Measurements from ENCODE around the gene LRRC2.

LRRC2 gene

DNA sequence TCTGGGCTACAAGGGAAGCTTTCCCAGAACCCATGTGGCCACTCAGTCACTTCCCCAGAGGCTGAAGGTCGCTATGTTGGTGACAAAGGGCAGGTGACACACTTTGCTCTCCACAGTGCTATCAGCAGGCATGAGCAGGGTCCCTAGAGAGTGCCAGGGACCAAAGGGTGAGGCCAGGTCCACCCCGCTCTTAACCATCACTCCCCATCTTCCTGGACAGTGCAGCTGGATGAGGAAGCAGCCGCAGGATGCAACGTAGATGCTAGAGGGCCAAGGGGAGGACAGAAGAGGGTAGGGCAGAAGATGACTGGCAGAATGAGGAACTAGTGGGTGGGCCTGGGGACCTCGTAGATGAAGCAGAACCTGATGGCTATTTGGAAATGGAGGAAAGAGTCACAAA is 87.8 kb downstream of the LRRC2 start:
- TF ChIP-seq, protein P1, sequence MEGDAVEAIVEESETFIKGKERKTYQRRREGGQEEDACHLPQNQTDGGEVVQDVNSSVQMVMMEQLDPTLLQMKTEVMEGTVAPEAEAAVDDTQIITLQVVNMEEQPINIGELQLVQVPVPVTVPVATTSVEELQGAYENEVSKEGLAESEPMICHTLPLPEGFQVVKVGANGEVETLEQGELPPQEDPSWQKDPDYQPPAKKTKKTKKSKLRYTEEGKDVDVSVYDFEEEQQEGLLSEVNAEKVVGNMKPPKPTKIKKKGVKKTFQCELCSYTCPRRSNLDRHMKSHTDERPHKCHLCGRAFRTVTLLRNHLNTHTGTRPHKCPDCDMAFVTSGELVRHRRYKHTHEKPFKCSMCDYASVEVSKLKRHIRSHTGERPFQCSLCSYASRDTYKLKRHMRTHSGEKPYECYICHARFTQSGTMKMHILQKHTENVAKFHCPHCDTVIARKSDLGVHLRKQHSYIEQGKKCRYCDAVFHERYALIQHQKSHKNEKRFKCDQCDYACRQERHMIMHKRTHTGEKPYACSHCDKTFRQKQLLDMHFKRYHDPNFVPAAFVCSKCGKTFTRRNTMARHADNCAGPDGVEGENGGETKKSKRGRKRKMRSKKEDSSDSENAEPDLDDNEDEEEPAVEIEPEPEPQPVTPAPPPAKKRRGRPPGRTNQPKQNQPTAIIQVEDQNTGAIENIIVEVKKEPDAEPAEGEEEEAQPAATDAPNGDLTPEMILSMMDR (IDR thresholded peaks at IDR 0.05): no peak
- H3K4me3 ChIP-seq: no peak overlapping the region
- DNase-seq (ENCODE audit: low spot score): peak; percentile 36
- H3K27ac ChIP-seq: no peak overlapping the region

DNA sequence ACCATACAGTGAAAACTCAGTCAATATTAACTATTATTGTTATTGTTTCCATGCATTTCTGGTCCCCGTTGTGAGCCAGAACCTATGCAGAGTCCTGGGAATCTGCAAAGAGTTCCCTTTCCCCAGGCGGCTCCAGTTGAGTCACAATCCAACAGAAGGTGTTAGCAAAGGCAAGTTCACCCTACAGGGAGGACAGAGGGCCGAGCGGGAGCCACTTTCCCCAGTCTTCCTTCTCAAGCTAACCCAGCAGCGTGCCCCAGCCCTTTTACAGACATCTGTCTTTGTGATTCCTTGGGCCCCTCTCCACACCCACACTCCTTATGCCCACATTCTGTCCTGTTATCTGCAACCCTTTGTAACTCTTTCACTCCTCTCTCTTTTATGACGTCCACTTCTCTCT is 88.3 kb downstream of the LRRC2 start:
- TF ChIP-seq, protein P1 (IDR thresholded peaks at IDR 0.05): no peak
- peak; percentile 5 for DNase-seq (ENCODE audit: low spot score)
- no peak overlapping the region for H3K4me3 ChIP-seq
- no peak overlapping the region for H3K27ac ChIP-seq

DNA sequence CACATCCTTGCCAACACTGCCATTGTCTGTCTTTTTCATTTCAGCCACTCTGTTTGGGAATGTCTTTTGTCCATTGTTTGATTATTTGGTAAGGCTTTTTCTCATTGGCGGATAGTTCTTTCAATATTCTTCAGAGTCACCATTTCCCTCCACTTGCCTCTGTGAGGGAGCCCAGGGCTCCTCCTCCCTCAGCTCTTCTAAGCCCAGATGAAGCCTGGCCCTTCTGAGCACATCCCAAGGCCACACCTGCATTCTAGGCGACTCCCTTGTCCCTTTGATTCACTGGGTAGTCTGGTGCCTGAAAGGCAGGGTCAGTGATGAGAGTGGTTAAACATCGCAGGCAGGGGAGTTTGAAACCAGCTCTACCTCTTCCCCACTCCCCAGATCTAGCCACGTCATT is 89.0 kb downstream of the LRRC2 start:
- H3K4me3 ChIP-seq: no peak overlapping the region
- H3K27ac ChIP-seq: no peak overlapping the region
- DNase-seq (ENCODE audit: low spot score): peak; percentile 54
- TF ChIP-seq, protein P1 (IDR thresholded peaks at IDR 0.05): no peak

DNA sequence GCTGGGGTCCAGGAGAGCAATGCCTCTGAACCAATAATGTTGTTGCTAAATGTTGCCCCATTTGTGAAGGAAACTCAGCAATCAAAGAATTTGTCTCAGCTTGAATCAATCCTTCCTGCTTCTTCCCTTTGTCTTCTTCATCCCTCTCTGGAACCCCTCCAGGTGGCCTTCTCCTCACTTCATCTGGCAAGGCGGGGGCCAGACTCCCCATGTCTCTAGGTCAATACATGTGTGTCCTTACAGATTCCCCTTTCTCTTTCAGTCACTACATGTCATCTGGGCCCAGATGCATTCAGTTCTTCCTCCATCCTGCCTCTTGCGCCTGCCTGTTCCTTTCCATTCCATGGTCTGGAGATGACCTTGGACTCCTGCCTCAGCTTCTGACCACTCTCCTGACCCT is 93.4 kb downstream of the LRRC2 start:
- DNase-seq (ENCODE audit: low spot score): no peak
- H3K27ac ChIP-seq: no peak overlapping the region
- no peak overlapping the region for H3K4me3 ChIP-seq
- TF ChIP-seq, protein P1 (IDR thresholded peaks at IDR 0.05): no peak

DNA sequence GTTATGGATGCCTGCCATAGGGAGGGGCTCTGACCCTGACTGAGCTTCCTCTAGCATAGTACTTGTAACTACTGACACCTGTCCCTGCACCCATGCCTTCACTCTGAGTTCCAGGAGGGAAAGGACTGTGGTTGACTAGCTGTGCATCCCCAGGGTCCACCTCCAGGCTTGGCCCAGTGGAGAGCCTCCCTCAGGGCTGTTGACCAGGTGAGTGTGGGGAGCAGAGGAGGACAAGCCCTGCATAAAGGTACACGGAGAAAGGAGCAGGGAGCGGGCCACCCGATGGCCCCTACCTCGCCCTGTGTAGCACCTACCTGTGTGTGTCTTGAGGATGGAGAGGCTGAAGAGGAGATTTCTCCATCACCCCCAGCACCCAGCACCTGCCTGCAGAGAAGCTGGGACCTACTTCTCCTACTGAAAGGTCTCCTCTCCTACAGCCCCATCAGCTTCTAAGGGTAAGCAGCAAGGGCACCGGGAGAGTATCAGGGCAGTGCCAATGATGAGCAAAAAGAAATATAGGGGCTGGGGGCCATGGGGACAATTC is 94.7 kb downstream of the LRRC2 start:
- no peak overlapping the region for H3K27ac ChIP-seq
- no peak overlapping the region for H3K4me3 ChIP-seq
- peak; percentile 49 for DNase-seq (ENCODE audit: low spot score)
- TF ChIP-seq, protein P1 (IDR thresholded peaks at IDR 0.05): no peak

DNA sequence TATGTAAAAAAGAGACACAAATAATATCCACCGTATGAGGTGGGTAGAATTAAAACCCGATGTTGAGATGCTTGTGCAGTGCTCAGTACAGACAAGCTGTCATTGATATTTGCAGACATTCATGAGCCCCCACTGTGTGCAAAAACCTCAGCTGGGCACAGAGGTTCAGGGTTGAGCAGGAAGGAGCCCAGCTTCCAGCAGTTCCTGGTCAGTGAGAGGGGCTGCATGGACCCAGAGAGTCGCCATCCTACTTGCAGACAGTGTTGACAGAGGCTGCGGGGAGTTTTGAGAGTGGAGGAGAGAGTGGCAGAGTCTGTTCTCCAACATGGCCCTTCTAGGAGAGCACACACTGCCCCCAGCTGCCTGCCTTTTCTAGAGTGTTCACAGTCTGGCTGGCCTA is 95.3 kb downstream of the LRRC2 start:
- peak; percentile 61 for DNase-seq (ENCODE audit: low spot score)
- no peak overlapping the region for H3K4me3 ChIP-seq
- TF ChIP-seq, protein P1 (IDR thresholded peaks at IDR 0.05): no peak
- H3K27ac ChIP-seq: no peak overlapping the region

DNA sequence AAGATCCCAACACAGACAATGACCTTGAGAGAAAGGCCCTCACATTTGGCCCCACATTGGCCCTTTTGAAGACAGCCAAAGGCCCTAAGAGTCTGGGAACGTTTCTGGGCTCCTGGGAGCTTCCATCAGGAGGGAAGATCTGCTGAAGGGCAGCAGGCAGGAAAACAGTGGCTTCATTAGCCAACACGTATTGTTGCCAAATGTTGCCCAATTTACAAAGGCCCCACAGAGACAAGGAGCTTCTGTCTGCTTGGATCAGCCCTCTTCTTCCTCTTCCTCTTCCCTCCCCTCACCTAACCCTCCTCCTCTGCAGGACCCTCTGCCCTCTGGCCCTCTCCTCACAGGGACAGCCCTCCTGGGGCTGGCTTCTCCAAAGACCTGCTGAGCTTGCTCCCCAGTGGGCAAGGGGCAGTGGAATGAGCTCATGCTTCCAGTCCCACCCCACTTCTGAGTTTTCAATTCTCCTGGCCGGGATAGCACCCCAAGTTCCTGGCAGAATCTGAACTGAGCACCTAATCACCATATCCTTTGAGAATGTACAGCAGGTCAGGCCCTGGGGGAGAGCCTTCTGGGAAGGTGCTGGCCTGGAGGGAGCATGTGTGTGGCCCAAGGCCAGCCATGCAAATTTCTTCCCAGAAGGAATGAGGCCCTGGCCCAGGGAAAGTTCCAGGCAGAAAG is 96.3 kb downstream of the LRRC2 start:
- H3K4me3 ChIP-seq: no peak overlapping the region
- TF ChIP-seq, protein P1 (IDR thresholded peaks at IDR 0.05): no peak
- peak; percentile 43 for DNase-seq (ENCODE audit: low spot score)
- H3K27ac ChIP-seq: no peak overlapping the region
